ENCODE results near the gene HYCC1.
"Not testable (repeated sequence)": the region's sequence is repeated elsewhere in the genome, so short reads cannot be mapped to it uniquely, and the experiment has no call there.

HYCC1 gene

DNA sequence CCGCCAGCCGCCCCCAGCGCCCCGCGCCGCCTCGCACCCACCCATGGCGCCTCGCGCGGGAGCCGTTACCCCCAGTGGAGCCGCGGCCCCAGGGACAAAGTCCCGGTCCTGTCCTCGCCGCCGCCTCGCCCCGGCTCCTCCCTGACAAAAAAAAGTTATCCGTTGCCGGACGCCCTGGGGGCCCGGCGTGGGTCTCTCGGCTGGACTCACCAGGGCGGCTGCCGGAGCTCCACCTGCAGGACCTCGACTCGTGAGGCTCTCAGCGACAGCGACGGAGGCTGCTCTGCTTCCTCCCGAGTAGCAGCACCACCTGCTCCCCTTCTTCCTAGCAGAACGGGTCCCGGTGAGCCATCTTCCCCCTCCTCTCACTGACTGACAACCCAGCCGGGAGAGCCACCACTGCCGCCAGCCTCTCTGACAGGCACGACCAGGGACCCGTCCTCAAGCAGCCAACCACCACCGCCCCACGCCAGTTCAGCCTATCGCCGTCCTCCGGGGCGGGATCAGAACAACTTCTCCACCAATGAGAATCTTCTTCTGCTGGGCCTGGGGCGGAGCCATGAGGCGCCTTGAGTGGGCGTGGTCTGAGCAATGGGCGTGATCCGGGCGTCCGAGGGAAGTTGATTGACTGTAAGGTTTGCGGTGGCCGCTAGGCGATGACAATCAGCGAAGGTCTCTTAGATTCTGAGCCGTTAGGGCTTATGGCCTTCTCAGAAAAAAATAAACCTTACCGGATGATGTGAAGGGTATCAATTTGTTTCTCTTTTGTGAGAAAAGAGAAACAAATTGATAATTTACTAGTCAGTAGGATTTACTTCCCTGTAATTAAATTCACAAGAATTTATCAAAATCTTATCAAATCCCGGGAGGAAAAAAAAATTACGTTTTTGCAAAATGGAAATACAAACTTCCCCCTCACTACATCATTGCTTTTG lies at the start of gene HYCC1:
Gene HYCC1 (minus strand): TSS at position 416 of the 935 bp plus-strand sequence. CDS start 23,019 bp downstream, outside the sequence.
- peak; percentile 93 to 99 (median 98) for DNase-seq (ENCODE audit: low read depth in 3 of 3)

DNA sequence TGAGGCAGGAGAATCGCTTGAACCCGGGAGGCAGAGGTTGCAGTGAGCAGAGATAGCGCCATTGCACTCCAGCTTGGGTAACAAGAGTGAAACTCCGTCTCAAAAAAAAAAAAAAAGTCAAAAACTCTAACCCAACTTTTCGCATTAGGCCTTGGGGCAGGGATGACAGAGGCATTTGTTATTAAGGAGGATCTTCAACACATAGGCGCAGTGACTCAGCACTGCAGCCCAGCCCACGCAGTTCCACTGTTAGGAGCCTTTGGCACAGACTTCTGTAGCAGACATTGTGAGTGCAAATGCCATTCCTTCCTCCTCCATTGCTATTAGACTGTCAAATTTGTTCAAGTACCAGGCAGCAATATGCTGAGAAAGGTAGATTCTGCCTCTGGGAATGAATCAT lies 48.5 kb upstream of the HYCC1 start:
- no peak for DNase-seq (ENCODE audit: low read depth in 3 of 3)

DNA sequence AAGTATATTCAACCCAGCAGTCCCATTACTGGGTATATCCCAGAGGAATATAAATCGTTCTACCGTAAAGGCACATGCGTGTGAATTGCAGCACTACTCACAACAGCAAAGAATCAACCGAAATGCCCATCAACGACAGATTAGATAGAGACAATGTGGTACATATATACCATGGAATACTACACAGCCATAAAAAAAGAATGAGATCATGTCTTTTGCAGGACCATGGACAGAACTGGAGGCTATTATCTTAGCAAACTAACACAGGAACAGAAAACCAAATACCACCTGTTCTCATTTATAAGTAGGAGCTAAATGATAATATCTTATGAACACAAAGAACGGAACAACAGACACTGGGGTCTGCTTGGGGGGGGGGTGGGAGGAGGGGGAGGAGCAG lies 47.4 kb upstream of the HYCC1 start:
- DNase-seq (ENCODE audit: low read depth in 3 of 3), result no peak

DNA sequence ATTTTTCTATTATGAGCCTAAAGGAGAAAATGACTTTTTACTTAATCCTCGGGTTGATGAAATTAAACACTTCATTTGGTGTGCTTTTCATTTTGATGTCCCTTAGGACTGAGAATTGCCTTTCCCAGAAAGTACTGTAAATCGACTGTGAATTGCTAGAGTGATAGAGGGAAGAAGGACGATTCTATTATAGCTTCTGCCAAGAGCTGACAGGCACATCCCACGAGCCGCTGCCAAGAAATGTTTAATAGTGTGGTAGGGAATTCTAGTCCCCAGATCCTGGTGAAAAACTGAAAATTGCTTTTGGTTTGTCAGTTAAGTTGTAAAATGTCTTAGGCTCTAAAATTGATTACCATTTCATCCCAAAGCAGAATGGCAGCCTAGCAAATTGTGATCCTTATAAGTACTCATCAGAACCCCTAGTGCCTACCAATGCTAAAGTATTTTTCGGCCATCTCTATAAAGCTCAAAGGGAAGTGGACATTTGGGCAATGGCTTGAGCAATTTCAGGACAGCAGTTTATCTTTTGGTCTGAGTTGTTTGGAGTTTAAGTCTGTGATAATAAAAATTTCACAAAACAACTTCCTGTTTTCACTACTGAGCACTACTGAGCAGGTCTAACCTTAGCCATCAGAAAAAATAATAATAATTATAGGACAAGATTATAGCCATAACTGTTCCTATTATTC lies 44.6 kb upstream of the HYCC1 start:
- DNase-seq (ENCODE audit: low read depth in 3 of 3), result no peak

DNA sequence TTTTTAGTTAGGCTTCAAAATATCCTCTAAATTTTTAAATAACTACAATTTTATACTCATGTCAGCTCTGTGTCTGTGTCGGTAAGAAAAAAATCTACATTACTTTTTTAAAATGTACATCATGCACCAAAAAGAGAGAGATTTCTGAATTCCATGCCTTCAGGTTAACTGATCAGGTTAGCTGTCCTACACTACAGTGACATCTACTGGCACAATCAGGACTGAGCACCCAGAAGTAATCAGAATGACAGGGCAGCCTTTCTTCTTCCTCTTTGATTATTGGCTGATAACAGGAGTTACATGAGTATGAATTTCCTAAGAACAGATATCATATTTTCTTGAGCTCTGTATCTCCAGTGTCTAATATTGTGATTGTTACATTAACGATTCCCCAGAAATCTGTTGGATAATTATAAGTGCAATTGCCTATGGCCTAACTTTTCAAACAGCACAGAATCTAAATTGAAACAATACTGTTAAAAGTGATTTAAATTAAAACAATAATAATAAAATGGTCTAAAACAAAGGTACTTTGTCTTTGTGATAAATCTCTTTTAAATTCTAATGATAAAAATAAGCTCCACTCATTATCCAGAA lies 41.8 kb upstream of the HYCC1 start:
- peak in 2 of 3 experiments; percentile 27 to 36 for DNase-seq (ENCODE audit: low read depth in 3 of 3)

DNA sequence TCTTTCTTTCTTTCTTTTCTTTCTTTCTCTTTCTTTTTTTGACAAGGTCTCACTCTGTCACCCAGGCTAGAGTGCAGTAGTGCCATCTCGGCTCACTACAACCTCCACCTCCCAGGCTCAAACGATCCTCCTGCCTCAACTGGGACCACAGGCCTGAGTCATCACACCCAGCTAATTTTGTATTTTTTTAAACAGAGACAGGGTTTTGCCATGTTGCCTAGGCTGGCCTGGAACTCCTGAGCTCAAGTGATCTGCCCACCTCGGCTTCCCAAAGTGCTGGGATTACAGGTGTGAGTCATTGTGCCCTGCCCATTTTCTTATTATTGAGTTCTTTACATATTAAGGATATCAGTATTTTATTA lies 37.2 kb upstream of the HYCC1 start:
- DNase-seq (ENCODE audit: low read depth in 3 of 3), result not testable (repeated sequence)

DNA sequence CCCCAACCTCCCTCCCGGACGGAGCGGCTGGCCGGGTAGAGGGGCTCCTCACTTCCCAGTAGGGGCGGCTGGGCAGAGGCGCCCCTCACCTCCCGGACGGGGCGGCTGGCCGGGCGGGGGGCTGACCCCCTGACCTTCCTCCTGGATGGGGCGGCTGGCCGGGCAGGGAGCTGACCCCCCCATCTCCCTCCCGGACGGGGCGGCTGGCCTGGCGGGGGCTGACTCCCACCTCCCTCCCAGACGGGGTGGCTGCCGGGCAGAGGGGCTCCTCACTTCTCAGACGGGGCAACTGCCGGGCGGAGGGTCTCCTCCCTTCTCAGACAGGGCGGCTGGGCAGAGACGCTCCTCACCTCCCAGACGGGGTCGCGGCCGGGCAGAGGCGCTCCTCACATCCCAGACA lies 32.4 kb upstream of the HYCC1 start:
- not testable (repeated sequence) for DNase-seq (ENCODE audit: low read depth in 3 of 3)

DNA sequence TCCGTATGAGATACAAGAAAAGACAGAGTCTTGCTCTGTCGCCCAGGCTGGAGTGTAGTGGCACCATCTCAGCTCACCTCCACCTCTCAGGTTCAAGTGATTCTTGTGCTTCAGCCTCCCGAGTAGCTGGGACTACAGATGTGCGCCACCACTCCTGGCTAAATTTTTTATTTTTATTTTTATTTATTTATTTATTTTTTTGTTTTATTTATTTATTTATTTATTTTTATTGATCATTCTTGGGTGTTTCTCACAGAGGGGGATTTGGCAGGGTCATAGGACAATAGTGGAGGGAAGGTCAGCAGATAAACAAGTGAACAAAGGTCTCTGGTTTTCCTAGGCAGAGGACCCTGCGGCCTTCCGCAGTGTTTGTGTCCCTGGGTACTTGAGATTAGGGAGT lies 31.2 kb upstream of the HYCC1 start:
- not testable (repeated sequence) for DNase-seq (ENCODE audit: low read depth in 3 of 3)

DNA sequence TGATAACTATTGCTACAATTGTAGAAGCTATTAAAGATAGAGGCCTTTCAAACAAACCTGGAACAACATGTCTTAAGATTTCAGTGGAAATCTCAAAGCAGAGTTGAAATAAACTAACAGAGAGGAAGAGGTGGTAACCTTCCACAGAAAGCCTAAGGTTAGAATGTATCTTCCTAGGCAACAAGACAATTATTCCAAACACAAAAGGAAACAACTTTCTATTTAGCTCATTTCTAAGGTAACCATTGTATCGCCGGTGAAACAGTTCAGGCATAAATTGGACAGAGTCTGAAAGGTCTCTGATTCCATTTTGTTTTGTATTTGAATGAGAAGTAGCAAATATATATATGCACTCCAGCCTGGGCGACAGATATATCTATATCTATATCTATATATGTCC lies 30.7 kb upstream of the HYCC1 start:
- DNase-seq (ENCODE audit: low read depth in 3 of 3), result no peak

DNA sequence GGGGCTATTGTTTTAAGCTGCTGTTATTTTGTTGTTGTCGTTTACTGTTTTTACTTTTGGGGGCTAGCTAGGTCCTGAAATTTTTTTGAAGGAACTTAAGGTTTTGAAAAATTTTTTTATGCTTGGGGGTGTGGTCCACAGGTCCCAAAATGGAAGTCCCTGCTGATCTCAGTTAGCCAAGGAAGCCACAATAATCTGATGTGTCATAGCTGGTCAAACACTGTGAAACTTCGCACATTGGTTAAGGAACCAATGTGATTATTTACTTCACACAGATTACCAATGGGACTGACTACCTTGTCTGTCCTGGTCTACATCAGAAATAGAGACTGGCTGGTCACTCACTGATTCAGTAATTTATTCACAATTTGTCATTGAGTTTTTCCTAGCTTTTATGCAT lies 29.5 kb upstream of the HYCC1 start:
- no peak for DNase-seq (ENCODE audit: low read depth in 3 of 3)

DNA sequence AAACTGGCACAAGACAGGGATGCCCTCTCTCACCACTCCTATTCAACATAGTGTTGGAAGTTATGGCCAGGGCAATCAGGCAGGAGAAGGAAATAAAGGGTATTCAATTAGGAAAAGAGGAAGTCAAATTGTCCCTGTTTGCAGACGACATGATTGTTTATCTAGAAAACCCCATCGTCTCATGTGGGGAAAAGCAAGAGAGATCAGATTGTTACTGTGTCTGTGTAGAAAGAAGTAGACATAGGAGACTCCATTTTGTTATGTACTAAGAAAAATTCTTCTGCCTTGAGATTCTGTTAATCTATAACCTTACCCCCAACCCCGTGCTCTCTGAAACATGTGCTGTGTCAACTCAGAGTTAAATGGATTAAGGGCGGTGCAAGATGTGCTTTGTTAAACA lies 25.7 kb upstream of the HYCC1 start:
- not testable (repeated sequence) for DNase-seq (ENCODE audit: low read depth in 3 of 3)

DNA sequence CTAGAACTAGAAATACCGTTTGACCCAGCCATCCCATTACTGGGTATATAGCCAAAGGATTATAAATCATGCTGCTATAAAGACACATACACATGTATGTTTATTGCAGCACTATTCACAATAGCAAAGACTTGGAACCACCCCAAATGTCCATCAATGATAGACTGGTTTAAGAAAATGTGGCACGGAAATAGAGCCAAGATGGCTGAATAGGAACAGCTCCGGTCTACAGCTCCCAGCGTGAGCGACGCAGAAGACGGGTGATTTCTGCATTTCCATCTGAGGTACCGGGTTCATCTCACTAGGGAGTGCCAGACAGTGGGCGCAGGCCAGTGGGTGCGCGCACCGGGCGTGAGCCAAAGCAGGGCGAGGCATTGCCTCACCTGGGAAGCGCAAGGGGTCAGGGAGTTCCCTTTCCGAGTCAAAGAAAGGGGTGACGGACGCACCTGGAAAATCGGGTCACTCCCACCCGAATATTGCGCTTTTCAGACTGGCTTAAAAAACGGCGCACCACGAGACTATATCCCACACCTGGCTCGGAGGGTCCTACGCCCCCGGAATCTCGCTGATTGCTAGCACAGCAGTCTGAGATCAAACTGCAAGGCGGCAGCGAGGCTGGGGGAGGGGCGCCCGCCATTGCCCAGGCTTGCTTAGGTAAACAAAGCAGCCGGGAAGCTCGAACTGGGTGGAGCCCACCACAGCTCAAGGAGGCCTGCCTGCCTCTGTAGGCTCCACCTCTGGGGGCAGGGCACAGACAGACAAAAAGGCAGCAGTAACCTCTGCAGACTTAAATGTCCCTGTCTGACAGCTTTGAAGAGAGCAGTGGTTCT lies 21.8 kb upstream of the HYCC1 start:
- not testable (repeated sequence) for DNase-seq (ENCODE audit: low read depth in 3 of 3)

DNA sequence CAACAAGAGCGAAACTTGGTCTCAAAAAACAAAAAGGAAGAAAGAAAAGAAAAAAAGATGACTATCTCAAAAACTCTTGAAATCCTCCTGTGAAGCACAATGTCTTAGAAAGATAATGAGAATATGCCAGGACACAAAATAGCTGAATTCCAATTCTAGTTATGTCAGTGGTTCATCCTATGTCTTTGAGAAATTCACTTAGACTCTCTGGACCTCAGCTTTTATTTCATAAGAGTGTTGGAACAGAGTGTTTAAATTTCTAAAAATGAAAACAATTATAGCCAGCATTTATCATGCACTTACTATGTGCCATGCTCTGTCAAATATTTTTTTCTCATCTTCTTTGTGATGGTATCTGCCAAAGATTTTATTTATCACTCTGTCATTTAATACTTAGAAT lies 13.3 kb upstream of the HYCC1 start:
- no peak for DNase-seq (ENCODE audit: low read depth in 3 of 3)

DNA sequence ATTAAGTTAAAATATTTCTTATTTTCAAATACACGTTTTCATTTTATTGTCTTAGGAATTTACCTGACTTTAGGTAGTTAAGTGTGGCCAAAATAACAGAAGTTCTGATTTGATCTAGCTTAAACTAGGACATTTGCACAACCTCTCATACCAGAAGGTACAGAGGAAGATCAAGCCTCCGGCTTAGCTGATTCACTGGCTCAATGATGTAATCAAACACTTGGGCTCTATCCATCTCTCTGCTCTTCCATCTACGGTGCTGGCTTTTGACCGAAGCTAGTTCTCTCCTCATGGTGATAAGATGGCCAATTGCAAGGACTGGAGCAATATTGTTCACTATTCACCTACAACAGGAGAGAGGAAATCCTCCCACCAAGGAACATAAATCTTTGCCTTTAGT lies 12.2 kb upstream of the HYCC1 start:
- DNase-seq (ENCODE audit: low read depth in 3 of 3), result no peak

DNA sequence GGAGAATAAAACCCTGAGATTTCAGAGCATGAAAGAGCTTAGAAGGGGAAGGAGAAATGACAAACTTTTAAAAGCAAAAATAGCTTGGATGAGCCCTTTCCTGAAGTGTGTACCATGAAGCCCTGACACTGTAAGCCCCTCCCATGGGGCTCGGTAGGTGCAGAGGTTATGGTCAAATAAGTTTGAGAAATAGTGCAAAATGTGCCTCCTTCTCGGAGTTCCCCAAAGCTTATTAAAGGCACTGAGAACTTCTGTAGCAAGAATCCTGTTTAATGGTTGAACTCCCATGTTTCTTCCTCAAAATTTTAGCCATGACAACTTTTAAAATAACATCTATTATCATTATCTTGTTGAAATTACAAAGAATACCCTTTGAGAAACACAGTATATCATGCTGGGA lies 10.5 kb upstream of the HYCC1 start:
- DNase-seq (ENCODE audit: low read depth in 3 of 3), result no peak

DNA sequence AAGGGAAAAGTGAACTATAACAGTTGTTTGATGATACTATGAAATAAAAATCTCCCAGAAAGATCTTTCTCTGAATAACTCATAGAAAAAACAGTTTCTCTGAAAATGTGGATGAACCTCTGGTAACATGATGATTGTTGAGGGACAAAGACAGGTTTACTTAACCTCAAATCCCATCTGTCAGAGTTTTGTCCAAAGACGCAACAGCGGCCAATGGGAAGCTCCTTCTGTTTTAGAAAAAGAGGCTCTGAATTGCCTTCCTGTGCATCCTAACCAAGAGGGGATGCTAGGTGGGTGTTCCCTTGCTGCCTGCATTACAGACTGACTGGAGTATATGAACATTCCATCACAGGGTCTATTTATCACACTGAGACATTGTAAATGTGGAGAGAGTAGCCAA lies 8.9 kb upstream of the HYCC1 start:
- no peak for DNase-seq (ENCODE audit: low read depth in 3 of 3)

DNA sequence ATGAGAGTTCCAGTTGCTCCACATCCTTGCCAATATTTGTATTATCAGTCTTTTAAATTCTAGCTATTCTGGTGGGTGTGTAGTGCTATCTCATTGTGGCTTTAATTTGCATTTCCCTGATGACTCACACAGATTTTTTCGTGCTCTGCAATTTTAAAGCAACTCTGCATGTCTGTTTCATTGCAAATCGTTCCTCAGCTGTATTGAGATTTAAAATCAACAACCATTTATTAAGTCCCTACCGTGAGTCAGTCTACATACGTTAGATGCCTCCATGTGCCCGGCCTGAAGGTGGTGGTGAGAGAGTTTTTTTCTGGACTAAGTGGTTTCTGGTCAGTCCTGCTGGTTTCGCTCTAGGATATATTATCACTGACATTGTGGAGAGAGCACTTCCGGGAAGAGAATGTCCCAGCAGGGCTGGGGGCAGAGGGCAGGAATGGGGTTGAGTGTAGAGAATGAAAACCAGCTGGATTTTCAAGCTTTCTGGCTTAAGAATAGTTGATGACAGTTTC lies 8.4 kb upstream of the HYCC1 start:
- no peak for DNase-seq (ENCODE audit: low read depth in 3 of 3)

DNA sequence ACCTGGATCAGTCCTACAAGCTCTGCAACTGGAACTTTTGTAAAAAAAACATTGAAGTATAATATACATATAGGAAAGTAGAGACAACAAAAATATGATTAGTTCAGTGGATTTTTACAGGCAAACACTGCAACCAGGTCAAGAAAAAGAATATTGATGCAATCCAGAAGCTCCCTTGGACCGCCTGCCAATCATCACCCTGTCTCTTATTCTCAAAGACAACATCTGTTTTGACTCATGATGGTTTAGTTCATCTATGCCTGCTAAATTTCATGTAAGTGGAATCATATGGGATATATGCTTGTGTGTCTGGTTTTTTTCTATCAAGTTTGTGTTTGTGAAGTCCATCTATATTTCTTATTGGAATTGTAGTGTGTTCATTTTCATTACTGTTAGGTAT lies 7.7 kb upstream of the HYCC1 start:
- DNase-seq (ENCODE audit: low read depth in 3 of 3), result no peak

DNA sequence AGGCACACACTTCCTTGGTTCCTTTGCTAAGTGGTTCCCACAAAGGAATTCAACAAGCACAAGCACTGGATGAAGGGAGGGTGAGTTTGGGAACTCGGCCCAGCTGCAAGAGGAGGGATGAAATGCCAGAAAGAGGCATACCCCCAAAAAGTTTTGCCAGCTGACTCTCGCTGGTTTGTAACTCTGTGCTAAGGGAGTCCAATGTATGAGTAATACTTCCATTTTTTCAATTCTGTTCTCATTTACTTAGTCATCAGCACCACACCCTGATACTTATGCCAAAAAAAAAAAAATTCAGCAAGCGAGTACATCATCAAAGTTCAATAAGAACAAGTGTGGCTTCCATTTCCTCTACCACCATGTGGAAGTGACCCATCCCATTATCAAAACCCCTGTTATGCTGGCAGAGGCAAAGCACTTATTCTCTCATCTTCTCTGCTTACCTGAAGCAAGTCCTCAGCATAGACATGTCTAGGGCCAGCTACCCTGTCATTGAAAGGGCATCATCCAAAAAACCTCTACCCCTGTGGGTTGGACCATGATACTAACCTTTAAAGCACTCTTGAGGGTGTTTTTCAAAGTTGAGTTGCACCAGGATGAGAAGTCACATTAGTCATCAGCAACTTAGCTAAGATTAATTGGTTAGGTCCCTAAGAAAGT lies 6.9 kb upstream of the HYCC1 start:
- DNase-seq (ENCODE audit: low read depth in 3 of 3), result peak in 1 of 3 experiments; percentile 1

DNA sequence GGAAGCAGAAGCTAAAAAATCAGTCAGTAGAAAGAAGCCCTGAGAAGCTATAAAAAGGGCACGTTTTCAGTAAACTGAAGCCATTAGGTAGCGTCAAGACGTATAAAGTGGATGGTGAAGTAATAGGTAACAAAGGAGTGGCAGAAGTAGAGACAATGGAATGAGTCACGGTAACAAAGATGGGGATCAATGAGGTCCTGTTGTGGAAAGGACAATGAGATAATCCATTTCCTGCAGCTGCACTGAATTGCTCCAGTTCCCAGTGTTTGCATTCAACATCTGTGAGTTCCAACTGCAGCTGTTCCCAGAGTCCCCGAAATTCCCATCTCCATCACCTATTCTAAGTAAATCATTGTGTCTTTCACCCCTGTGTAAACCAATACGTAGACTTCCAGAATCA lies 4.8 kb upstream of the HYCC1 start:
- no peak for DNase-seq (ENCODE audit: low read depth in 3 of 3)

DNA sequence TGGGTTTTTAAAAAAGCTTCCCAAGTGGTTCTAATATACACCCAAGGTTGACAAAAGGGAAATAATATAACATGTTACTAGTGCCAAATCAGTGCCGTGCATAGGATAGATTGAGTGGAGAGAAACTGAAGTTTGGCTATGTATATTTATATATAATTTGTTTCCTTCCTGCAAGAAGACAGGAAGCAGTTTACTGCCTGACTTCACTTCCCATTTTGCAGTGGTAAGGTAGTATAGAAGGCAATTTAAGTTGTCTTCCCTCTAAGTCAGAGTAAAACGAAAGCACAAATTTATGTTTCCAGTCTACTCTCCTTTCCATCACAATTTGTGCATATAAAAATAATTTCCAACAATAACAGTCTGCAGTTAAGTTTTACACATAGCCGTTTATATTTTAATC lies 3.4 kb upstream of the HYCC1 start:
- DNase-seq (ENCODE audit: low read depth in 3 of 3), result no peak
